Keratinocyte (primary cell): ENCODE data around the gene CRBN. TPM values are rescaled to one million over a fixed set of nuclear protein-coding genes. Genes with fewer than 3 reads are reported as not detected.
A peak's percentile ranks its signal among the peaks of the same experiment; 100 is the strongest.

ENCODE experiments used
- DNase-seq: peaks from one replicate; pipeline ENCODE4 v3.0.0-alpha.2; 2011; ENCODE audit warnings: low read depth, missing footprints, low spot score
- FAIRE-seq: peaks from 2 replicates; lab custom pipeline; 2011; peaks lifted over from hg19 to GRCh38; lab: Jason Lieb, UNC
- H2AFZ ChIP-seq: 2 replicates; pipeline ENCODE4 v1.6.0; 2012; ENCODE audit warnings: low read length, control low read depth, inconsistent platforms; ENCODE audit not compliant: control insufficient read depth
- H3K27ac ChIP-seq: 2 replicates; pipeline ENCODE4 v1.5.1; 2011; ENCODE audit warnings: low read length; ENCODE audit not compliant: control insufficient read depth, insufficient read depth
- H3K27me3 ChIP-seq: 3 replicates; pipeline ENCODE4 v1.6.0; 2011; ENCODE audit warnings: low read length; ENCODE audit not compliant: control insufficient read depth, insufficient read depth; ENCODE audit errors: extremely low read depth
- H3K36me3 ChIP-seq, 2 experiments: 2 replicates in 1 of 2; 3 replicates in 1 of 2; pipeline ENCODE4 v1.5.1; 2011; ENCODE audit warnings: low read length in 2 of 2, mild to moderate bottlenecking in 1 of 2; ENCODE audit not compliant: control insufficient read depth in 2 of 2, insufficient read depth in 2 of 2; ENCODE audit errors: extremely low read depth in 1 of 2
- H3K4me1 ChIP-seq: 3 replicates; pipeline ENCODE4 v1.5.1; 2011; ENCODE audit warnings: low read length; ENCODE audit not compliant: control insufficient read depth, insufficient read depth; ENCODE audit errors: extremely low read depth
- H3K4me2 ChIP-seq: 3 replicates; pipeline ENCODE4 v1.6.0; 2011; ENCODE audit warnings: low read depth, low read length; ENCODE audit not compliant: control insufficient read depth, insufficient read depth; ENCODE audit errors: extremely low read depth
- H3K4me3 ChIP-seq, 3 experiments: fragments of 200-600 bp in 1 of 3; sonication (generic) in 1 of 3; 2 replicates in 2 of 3; 3 replicates in 1 of 3; pipeline ENCODE4 v1.5.1; 2011 to 2016; ENCODE audit warnings: low read length in 3 of 3, mild to moderate bottlenecking in 3 of 3, control low read depth in 2 of 3, inconsistent platforms in 1 of 3, low read depth in 1 of 3, mixed read lengths in 1 of 3, mixed run types in 1 of 3, moderate library complexity in 1 of 3; ENCODE audit not compliant: control insufficient read depth in 2 of 3, insufficient read depth in 2 of 3; ENCODE audit errors: extremely low read depth in 1 of 3
- H3K79me2 ChIP-seq: 2 replicates; pipeline ENCODE4 v1.6.0; 2012; ENCODE audit warnings: low read length; ENCODE audit not compliant: control insufficient read depth, insufficient read depth
- H3K9ac ChIP-seq: 3 replicates; pipeline ENCODE4 v1.6.0; 2011; ENCODE audit warnings: low read length; ENCODE audit not compliant: control insufficient read depth, insufficient read depth; ENCODE audit errors: extremely low read depth
- H3K9me1 ChIP-seq: 3 replicates; pipeline ENCODE4 v1.6.0; 2011; ENCODE audit warnings: low read length; ENCODE audit not compliant: control insufficient read depth, insufficient read depth; ENCODE audit errors: extremely low read depth
- H3K9me3 ChIP-seq: 2 replicates; pipeline ENCODE4 v1.5.1; 2012; ENCODE audit warnings: low read depth, low read length; ENCODE audit not compliant: control insufficient read depth
- H4K20me1 ChIP-seq: 3 replicates; pipeline ENCODE4 v1.6.0; 2011; ENCODE audit warnings: low read length; ENCODE audit not compliant: control insufficient read depth, insufficient read depth; ENCODE audit errors: extremely low read depth
- CTCF ChIP-seq, 3 experiments: IDR thresholded peaks in 1 of 3; conservative IDR thresholded peaks in 1 of 3; optimal IDR thresholded peaks in 1 of 3; 2 replicates in 2 of 3; 3 replicates in 1 of 3; pipeline versions ENCODE3 to v1.5.1; 2011; ENCODE audit warnings: low read length in 3 of 3, mild to moderate bottlenecking in 3 of 3, moderate library complexity in 2 of 3, control low read depth in 1 of 3, inconsistent platforms in 1 of 3; ENCODE audit not compliant: insufficient read depth in 2 of 3; ENCODE audit errors: extremely low read depth in 1 of 3
- EZH2 ChIP-seq: IDR thresholded peaks from one replicate; pipeline ENCODE4 v1.6.1; 2012; ENCODE audit warnings: inconsistent platforms, mild to moderate bottlenecking, low read length, moderate library complexity
- dilution Hi-C: fragments of 300-500 bp; cut with MboI; formaldehyde crosslinking; loops from one replicate; pipeline ENCODE4 v1.7.0; 2020; ENCODE audit warnings: low sequenced_read_pairs; ENCODE audit not compliant: extremely low pct_ligation_motif_present
- polyA plus RNA-seq, 5 experiments: library from polyadenylated mRNA; depleted of rRNA in 3 of 5; stranded (reverse) in 3 of 5; stranded (forward) in 1 of 5; unstranded in 1 of 5; fragments of >200 nt; gene quantifications; 1 replicate in 1 of 5; 2 replicates in 3 of 5; 3 replicates in 1 of 5; pipeline versions ENCODE4 v1.2.1 to v1.2.3, GENCODE V29; 2011 to 2012; ENCODE audit warnings: missing spikeins in 2 of 5, low read depth in 1 of 5, low replicate concordance in 1 of 5

The CRBN gene
- polyA plus RNA-seq, 1 donor (not counting 4 experiments of a cell fraction or from before 2014, with no cell fraction given) = 37.7 TPM

DNA sequence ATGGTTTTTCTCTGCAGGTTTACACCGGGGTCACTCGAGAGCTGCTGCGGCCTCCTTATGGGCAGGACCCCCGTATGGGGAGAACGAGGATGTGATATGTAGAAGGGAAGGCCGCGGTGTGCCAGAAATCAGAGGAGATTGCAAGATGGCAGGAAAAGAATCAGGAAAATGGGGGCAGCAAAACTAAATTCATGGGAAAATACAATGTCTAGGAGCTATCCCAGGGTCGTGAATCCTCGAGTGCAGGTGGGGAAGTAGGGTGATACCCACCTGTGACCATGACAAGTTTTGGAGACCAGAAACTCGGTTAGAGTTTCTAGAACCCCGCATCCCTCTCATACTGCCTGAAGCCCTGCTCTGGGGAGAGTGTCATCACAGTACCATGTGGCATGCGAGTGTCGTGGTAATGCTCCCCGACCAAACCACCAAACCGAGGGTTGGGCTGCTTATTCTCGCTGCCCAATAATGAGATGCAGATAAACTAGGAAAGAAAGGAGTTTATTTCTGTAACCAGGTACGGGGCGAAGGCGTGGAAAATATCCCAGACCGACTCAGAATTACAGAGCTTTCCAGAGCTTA, 52.0 kb downstream of the CRBN start:
- Histone ChIP-seq H3K79me2 (peaks cover 41% of the 10 kb centered on the region), H3K27ac (peak overlapping the region; percentile 92), H2AFZ (peak overlapping the region; percentile 92), H4K20me1 (no peaks in the 10 kb centered on the region), H3K9me1 (no peaks in the 10 kb centered on the region), H3K4me3 (peak overlapping the region; percentile 90 to 95 (median 92)), H3K36me3 (peaks cover 9 to 16% of the 10 kb centered on the region in 2 experiments), H3K9me3 (no peaks in the 10 kb centered on the region), H3K4me2 (peak overlapping the region; percentile 96), H3K27me3 (no peaks in the 10 kb centered on the region), H3K4me1 (peaks cover 11% of the 10 kb centered on the region), H3K9ac (peak overlapping the region; percentile 94)
- dilution Hi-C loops = no loop called here
- no peak for FAIRE-seq
- TF ChIP-seq EZH2 (no peak), CTCF (optimal IDR thresholded peaks at IDR 0.05 in 1 of 3, IDR thresholded peaks at IDR 0.05 in 1 of 3, conservative IDR thresholded peaks at IDR 0.05 in 1 of 3; ENCODE audit: extremely low read depth in 1 of 3, insufficient read depth in 2 of 3, low read length in 3 of 3) (no peak)
- DNase-seq = no peak

DNA sequence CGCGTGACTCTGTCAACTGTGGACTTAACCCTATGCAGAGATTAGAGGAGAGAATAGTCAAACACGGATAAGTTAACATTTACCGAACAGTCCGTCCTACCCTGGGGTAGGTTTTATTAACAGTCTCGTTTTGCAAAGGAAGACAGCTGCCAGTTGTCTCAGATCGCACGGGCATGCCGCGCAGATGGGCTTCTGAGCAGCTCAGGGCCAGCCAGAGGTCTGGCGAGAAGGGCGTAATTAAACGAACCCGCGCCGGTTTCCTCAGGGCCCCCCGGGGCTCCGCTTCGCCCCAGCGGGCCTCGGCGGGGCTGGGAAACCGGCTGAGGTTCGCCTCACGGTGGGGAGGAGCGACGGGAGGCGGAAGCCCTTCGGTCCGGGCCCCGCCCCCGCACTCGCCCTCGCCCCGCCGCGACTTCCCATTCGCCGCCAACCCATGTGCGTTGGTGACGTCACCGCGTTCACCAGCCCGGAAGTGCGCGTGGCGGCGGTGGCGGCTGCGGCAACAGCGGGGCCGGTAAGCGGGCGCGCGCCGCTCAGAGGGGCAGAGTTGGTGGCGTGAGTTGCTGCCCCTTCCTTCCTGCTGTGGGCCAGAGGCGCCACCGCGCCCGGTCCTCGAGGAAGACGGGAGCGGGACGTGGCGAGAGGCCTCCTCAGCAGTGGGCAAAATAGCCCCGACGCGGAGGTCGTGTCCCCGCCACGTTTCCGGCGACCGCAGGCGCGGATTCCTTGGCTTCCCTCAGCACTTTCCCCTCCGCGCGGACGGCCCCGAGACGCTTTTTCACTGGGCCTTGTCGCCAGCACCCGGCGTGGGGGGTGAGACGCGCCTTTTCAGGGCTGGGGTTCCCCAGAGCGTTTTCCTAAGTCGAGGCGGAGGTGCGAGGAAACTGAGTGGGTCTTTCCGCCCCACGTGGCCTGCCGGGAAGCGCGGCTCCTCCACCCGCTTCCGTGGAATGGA, 52.7 kb downstream of the CRBN start, which contains the start of gene TRNT1:
TRNT1 (plus strand) TSS at position 464 of the 955 bp plus-strand sequence. CDS start 2,101 bp downstream, outside the sequence.
- H4K20me1 ChIP-seq = no peaks in the 10 kb centered on the region
- H3K9me1 ChIP-seq = no peaks in the 10 kb centered on the region
- H3K27ac ChIP-seq = peak within 1 kb of the TSS; percentile 92
- TF ChIP-seq EZH2 (no peak), CTCF (optimal IDR thresholded peaks at IDR 0.05 in 1 of 3, IDR thresholded peaks at IDR 0.05 in 1 of 3, conservative IDR thresholded peaks at IDR 0.05 in 1 of 3; ENCODE audit: extremely low read depth in 1 of 3, insufficient read depth in 2 of 3, low read length in 3 of 3) (peak in 1 of 3 experiments; percentile 2)
- FAIRE-seq = no peak
- peak within 1 kb of the TSS; percentile 94 for H3K9ac ChIP-seq
- H3K4me2 ChIP-seq = peak within 1 kb of the TSS; percentile 96
- H3K27me3 ChIP-seq = no peaks in the 10 kb centered on the region
- DNase-seq = peak; percentile 25
- peak within 1 kb of the TSS; percentile 98 for H2AFZ ChIP-seq
- dilution Hi-C loops = no loop called here
- peak within 1 kb of the TSS; percentile 90 to 95 (median 92) for H3K4me3 ChIP-seq
- H3K4me1 ChIP-seq = peaks cover 11% of the 10 kb centered on the region
- peaks cover 9 to 16% of the 10 kb centered on the region in 2 experiments for H3K36me3 ChIP-seq
- H3K9me3 ChIP-seq = no peaks in the 10 kb centered on the region
- peaks cover 41% of the 10 kb centered on the region for H3K79me2 ChIP-seq
